NCI-H345 treated with DMSO at 0.1 percent for 48 hours (cell line): Measurements from ENCODE around the gene SELENOS.

Experiments
- DNase-seq: peaks from one replicate; lab custom pipeline; 2025; ENCODE audit not compliant: unreplicated experiment; lab: John Stamatoyannopoulos, UW

SELENOS gene

GRCh38 chr15:101251830-101252820 is 25.2 kb downstream of the SELENOS start, which contains the start of gene CHSY1:
Gene CHSY1 (minus strand): TSS chr15:101252048. CDS start chr15:101251456, 592 bp downstream.
- peak; percentile 16 for DNase-seq

GRCh38 chr15:101250873-101251829 is 26.1 kb downstream of the SELENOS start:
- DNase-seq, result peak; percentile 11

GRCh38 chr15:101250341-101250831 is 26.9 kb downstream of the SELENOS start:
- no peak for DNase-seq

GRCh38 chr15:101248274-101248673 is 29.0 kb downstream of the SELENOS start:
- DNase-seq, result no peak

- DNase-seq, result no peak
Measured at GRCh38 chr15:101246824-101247745, 30.2 kb downstream of the SELENOS start.

- no peak for DNase-seq
Measured at GRCh38 chr15:101246391-101246790, 30.9 kb downstream of the SELENOS start.

DNA sequence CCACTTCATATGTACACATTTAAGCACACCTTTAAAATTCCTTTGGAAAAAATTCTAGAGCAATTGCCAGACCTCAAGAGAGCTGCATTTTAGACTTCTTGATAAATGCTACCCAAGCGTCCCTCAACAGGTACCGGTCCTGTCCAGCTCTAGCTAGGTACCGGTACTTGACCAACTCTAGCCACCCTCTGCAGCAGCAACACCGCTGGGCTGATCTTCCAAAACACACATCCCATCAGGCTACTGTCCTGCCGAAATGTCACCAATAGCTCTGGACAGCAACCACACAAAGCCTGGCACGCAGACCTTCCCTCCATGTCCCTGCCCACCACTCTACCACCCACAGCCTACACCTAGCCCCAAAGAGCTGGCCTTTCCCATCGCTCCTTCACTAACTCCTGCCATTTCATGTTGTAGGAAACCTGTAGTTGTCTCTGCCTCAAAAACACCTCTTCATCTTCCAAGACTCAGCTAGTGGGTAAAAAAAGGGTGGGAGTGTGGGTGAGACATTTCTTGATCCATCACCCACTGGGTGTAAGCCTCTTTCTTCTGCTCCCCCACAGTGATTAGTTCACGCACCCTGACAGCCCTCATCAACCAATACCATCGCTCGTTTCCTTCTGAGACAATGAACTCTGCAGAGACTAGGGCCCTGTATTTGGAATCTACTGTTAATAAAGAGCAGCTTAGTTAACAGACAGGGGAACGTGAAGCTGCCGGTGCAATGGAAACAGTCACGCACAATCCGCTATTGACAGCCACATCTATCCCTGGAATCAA is 32.2 kb downstream of the SELENOS start:
- DNase-seq, result no peak

GRCh38 chr15:101244036-101244781 is 33.1 kb downstream of the SELENOS start:
- DNase-seq, result no peak

- DNase-seq, result no peak
Measured at GRCh38 chr15:101243420-101243819, 33.9 kb downstream of the SELENOS start.

DNA sequence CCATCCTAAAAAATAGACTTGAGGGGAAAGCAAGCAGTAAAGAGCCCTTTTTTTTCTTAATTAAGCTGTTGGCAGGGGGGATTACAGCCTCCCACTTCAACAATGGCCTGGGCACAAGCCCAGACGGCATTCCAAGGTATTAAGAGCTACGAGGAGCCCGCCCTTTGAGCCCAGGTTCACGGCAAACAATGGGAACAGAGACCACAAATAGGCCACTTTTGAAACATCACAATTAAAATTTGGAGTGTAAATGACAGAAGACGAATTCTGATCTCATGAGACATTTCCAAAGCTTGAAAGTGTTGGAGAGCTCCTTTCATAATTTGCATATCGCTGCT is 34.3 kb downstream of the SELENOS start:
- DNase-seq, result no peak

DNA sequence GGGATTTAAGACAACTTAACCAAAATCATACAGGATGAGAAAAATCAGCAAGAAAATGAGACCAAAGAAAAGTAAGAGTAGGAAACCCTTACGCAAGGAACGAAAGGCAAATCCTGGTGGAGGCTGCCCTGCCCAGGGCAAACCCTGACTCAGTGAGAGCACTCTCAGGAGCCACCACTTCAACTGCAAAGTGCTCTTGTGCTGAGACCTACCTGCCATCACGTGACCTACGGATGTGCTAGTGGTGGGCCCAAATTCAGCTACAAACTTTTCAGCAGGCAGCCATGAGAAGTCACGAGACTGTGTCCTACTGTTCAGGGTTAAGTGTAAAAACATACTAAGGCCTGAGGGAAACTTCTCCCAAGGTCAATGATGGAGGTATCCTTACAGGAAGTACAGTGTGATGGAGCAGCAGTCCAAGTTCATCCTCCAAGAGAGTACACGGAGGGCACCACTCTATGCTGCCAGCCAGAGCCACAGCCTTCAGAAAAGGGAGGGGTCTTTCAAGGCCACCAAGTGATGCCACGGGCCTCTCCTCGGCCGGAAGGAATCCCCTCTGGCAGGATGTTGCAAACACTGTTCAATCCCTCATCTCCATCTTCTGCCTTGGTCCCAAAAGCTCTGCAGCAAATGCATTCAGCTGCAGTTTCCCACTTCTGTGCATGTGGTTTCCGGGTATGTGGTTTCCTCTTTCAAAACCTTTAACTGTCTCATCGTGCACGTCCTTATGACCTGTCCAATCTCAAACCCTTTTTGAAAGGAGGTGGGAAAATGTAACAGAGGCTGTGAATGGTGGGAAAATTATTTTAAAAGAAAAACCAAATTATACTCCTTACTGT is 34.9 kb downstream of the SELENOS start:
- DNase-seq, result no peak

DNA sequence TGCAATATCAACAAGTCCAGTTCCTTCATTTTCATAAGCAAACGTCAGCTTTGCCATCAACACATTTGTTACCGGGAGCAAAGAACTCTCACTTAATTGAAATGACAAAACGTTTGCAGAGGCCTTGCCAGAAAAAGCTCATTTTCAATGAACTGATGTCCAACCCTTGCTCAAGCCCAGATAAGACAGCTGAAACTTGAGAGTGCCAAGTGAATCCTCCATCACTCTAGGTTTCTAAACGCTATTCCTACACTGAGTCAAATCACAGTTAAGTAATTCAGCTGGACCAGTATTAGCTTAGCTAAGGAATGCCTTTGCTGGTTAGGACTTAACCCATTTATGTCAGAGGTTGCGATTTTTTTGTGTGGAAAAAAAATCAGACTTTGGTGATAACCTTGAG is 36.9 kb downstream of the SELENOS start:
- DNase-seq, result no peak

GRCh38 chr15:101239724-101240136 is 37.6 kb downstream of the SELENOS start:
- DNase-seq, result no peak

- no peak for DNase-seq
Measured at GRCh38 chr15:101237251-101237650, 40.0 kb downstream of the SELENOS start.

- no peak for DNase-seq
Measured at GRCh38 chr15:101233651-101234280, 43.5 kb downstream of the SELENOS start.

DNA sequence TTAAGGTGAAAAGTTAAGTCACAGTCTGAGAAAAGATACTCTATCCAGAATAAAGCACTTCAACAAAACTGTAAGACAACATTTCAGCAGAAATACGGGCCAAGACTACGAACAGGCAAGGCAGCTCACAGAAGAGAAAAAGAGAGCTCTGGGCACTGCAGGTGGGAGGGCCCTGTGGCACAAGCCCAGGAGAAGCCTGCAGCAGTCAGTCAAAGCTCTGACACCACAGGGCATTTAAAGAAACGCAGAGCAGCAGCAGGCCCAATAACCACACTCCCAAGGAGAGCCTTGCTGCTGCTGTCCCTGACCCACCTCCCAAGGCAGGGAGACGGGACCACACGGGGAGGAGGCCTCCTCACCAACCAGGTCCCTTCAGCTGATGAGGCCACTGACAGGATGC is 44.6 kb downstream of the SELENOS start:
- DNase-seq, result no peak

- no peak for DNase-seq
Measured at GRCh38 chr15:101228313-101228712, 49.0 kb downstream of the SELENOS start.
